CD4-positive, CD25-positive, alpha-beta regulatory T cell (primary cell): Measurements from ENCODE around the gene RABIF. TPM values are rescaled to one million over a fixed set of nuclear protein-coding genes. Genes with fewer than 3 reads are reported as not detected.
A peak's percentile ranks its signal among the peaks of the same experiment; 100 is the strongest.

Source experiments
- ATAC-seq, 2 donors: fragments of 150-1000 bp; cut with Tn5 transposase; one replicate each; pipeline ENCODE4 v1.10.0; 2021; ENCODE audit warnings: low read depth in 2 of 2, moderate number of reproducible peaks in 2 of 2, moderate library complexity in 1 of 2
- DNase-seq, 3 donors: peaks; one replicate each; pipeline versions ENCODE4 v3.0.0 to v3.0.0-alpha.2; 2012 to 2022; ENCODE audit warnings: mixed read lengths in 1 of 3
- H3K27ac ChIP-seq: one replicate; pipeline ENCODE4 v1.7.0; 2013; ENCODE audit warnings: mild to moderate bottlenecking, low read length; ENCODE audit not compliant: insufficient read depth, poor library complexity, severe bottlenecking
- H3K27me3 ChIP-seq: one replicate; pipeline ENCODE4 v1.7.0; 2013; ENCODE audit warnings: low read length; ENCODE audit not compliant: control insufficient read depth, insufficient read depth
- H3K36me3 ChIP-seq: one replicate; pipeline ENCODE4 v1.7.0; 2013; ENCODE audit warnings: mild to moderate bottlenecking, low read length, moderate library complexity; ENCODE audit not compliant: control insufficient read depth, insufficient read depth
- H3K4me1 ChIP-seq: 2 replicates; pipeline ENCODE4 v1.7.0; 2013; ENCODE audit warnings: mild to moderate bottlenecking, low read length; ENCODE audit not compliant: insufficient read depth, control insufficient read depth, poor library complexity, severe bottlenecking
- H3K4me3 ChIP-seq: one replicate; pipeline ENCODE4 v1.7.0; 2013; ENCODE audit warnings: low read depth, mild to moderate bottlenecking, low read length, moderate library complexity
- H3K9me3 ChIP-seq, 2 experiments: 1 replicate in 1 of 2; 2 replicates in 1 of 2; pipeline ENCODE4 v1.7.0; 2013; ENCODE audit warnings: low read length in 2 of 2, mild to moderate bottlenecking in 1 of 2, moderate library complexity in 1 of 2; ENCODE audit not compliant: control insufficient read depth in 2 of 2
- H3K27ac Mint-ChIP-seq, 3 donors: one replicate each; pipeline ENCODE4 v1.8.0; 2020 to 2022; ENCODE audit warnings: mild to moderate bottlenecking in 3 of 3, mixed read lengths in 3 of 3, moderate library complexity in 2 of 3
- H3K27me3 Mint-ChIP-seq: one replicate; pipeline ENCODE4 v1.8.0; 2022; ENCODE audit warnings: mild to moderate bottlenecking, mixed read lengths
- H3K36me3 Mint-ChIP-seq: one replicate; pipeline ENCODE4 v1.8.0; 2020; ENCODE audit warnings: mixed read lengths
- H3K4me1 Mint-ChIP-seq, 4 donors: one replicate each; pipeline ENCODE4 v1.8.0; 2020 to 2022; ENCODE audit warnings: mixed read lengths in 4 of 4, mild to moderate bottlenecking in 1 of 4
- H3K4me3 Mint-ChIP-seq, 4 donors: one replicate each; pipeline ENCODE4 v1.8.0; 2020 to 2022; ENCODE audit warnings: mild to moderate bottlenecking in 4 of 4, mixed read lengths in 4 of 4, moderate library complexity in 3 of 4
- H3K9me3 Mint-ChIP-seq, 7 donors: one replicate each; pipeline ENCODE4 v1.8.0; 2020 to 2022; ENCODE audit warnings: mixed read lengths in 7 of 7, mild to moderate bottlenecking in 3 of 7, moderate library complexity in 2 of 7
- polyA plus RNA-seq, 4 donors: library from polyadenylated mRNA; unstranded; fragments of 300-500 nt; fragmentation: Illumina TruSeq; gene quantifications; one replicate each; pipeline ENCODE4 v1.2.3, GENCODE V29; 2021
- total RNA-seq: library from RNA; stranded (reverse); gene quantifications from one replicate; pipeline ENCODE4 v1.2.3, GENCODE V29; 2022

RABIF gene
- total and polyA plus RNA-seq, 5 donors from 2014 or later: 13.0 to 30.7 (median 26.8) TPM

- Mint-ChIP-seq H3K4me3 (no peak overlapping the region), H3K36me3 (peaks cover 28% of the 10 kb centered on the region), H3K9me3 (no peaks in the 10 kb centered on the region), H3K4me1 (peaks cover 0 to 4% (median 0%) of the 10 kb centered on the region in 4 donors), H3K27ac (no peak overlapping the region), H3K27me3 (no peaks in the 10 kb centered on the region)
- Histone ChIP-seq H3K4me1 (no peaks in the 10 kb centered on the region), H3K9me3 (no peaks in the 10 kb centered on the region), H3K27ac (no peak overlapping the region), H3K27me3 (no peaks in the 10 kb centered on the region), H3K4me3 (no peak overlapping the region), H3K36me3 (peaks cover 32% of the 10 kb centered on the region)
- ATAC-seq: no peak
- DNase-seq: no peak
These were observed 12.6 kb upstream of the RABIF start for GRCh38 chr1:202901555-202901954.

GRCh38 chr1:202892501-202892900, 3.6 kb upstream of the RABIF start:
- no peak overlapping the region for H3K27ac ChIP-seq
- Mint-ChIP-seq H3K27ac (no peak overlapping the region), H3K27me3 (no peaks in the 10 kb centered on the region), H3K4me1 (peaks cover 0 to 20% (median 16%) of the 10 kb centered on the region in 4 donors), H3K4me3 (no peak overlapping the region), H3K9me3 (no peaks in the 10 kb centered on the region), H3K36me3 (peaks cover 40% of the 10 kb centered on the region)
- H3K27me3 ChIP-seq: no peaks in the 10 kb centered on the region
- H3K4me3 ChIP-seq: no peak overlapping the region
- DNase-seq (no peak), ATAC-seq (no peak)
- H3K36me3 ChIP-seq: peaks cover 54% of the 10 kb centered on the region
- H3K9me3 ChIP-seq: no peaks in the 10 kb centered on the region
- peaks cover 14% of the 10 kb centered on the region for H3K4me1 ChIP-seq

- Mint-ChIP-seq H3K4me3 (no peak overlapping the region), H3K27ac (peak overlapping the region in 2 of 3 donors; percentile 32 to 91), H3K4me1 (peaks cover 0 to 29% (median 19%) of the 10 kb centered on the region in 4 donors), H3K27me3 (no peaks in the 10 kb centered on the region), H3K36me3 (peaks cover 31% of the 10 kb centered on the region), H3K9me3 (no peaks in the 10 kb centered on the region)
- peaks cover 37% of the 10 kb centered on the region for H3K36me3 ChIP-seq
- no peaks in the 10 kb centered on the region for H3K9me3 ChIP-seq
- no peak overlapping the region for H3K27ac ChIP-seq
- DNase-seq (no peak), ATAC-seq (no peak)
- no peaks in the 10 kb centered on the region for H3K27me3 ChIP-seq
- H3K4me3 ChIP-seq: no peak overlapping the region
- H3K4me1 ChIP-seq: peaks cover 23% of the 10 kb centered on the region
These were observed 1.4 kb upstream of the RABIF start for GRCh38 chr1:202890392-202890791.

- H3K4me3 Mint-ChIP-seq: peak overlapping the region; percentile 53 to 97 (median 90)
- ATAC-seq (no peak), DNase-seq (no peak)
- peak overlapping the region; percentile 88 for H3K4me3 ChIP-seq
- peaks cover 5 to 45% (median 27%) of the 10 kb centered on the region in 4 donors for H3K4me1 Mint-ChIP-seq
- peak overlapping the region; percentile 56 to 91 (median 75) for H3K27ac Mint-ChIP-seq
- H3K4me1 ChIP-seq: peaks cover 27% of the 10 kb centered on the region
- H3K27me3 ChIP-seq: no peaks in the 10 kb centered on the region
- H3K36me3 Mint-ChIP-seq: peaks cover 14% of the 10 kb centered on the region
- peaks cover 21% of the 10 kb centered on the region for H3K36me3 ChIP-seq
- H3K9me3 Mint-ChIP-seq: no peaks in the 10 kb centered on the region
- peak overlapping the region; percentile 91 for H3K27ac ChIP-seq
- no peaks in the 10 kb centered on the region for H3K27me3 Mint-ChIP-seq
- H3K9me3 ChIP-seq: no peaks in the 10 kb centered on the region
These were observed 773 bp downstream of the RABIF start for GRCh38 chr1:202888221-202888530.

- DNase-seq: no peak
- peaks cover 20 to 33% (median 23%) of the 10 kb centered on the region in 4 donors for H3K4me1 Mint-ChIP-seq
- no peaks in the 10 kb centered on the region for H3K9me3 ChIP-seq
- H3K27me3 Mint-ChIP-seq: no peaks in the 10 kb centered on the region
- peaks cover 42% of the 10 kb centered on the region for H3K36me3 ChIP-seq
- peaks cover 25% of the 10 kb centered on the region for H3K36me3 Mint-ChIP-seq
- H3K27ac ChIP-seq: no peak overlapping the region
- H3K9me3 Mint-ChIP-seq: no peaks in the 10 kb centered on the region
- peaks cover 8% of the 10 kb centered on the region for H3K4me1 ChIP-seq
- H3K27me3 ChIP-seq: no peaks in the 10 kb centered on the region
- H3K4me3 Mint-ChIP-seq: peak overlapping the region in 1 of 4 donors; percentile 22
- H3K4me3 ChIP-seq: no peak overlapping the region
- H3K27ac Mint-ChIP-seq: no peak overlapping the region
- no peak for ATAC-seq
These were observed 7.9 kb downstream of the RABIF start for GRCh38 chr1:202880961-202881460.

- Mint-ChIP-seq H3K4me3 (peak overlapping the region in 1 of 4 donors; percentile 22), H3K36me3 (peaks cover 25% of the 10 kb centered on the region), H3K4me1 (peaks cover 16 to 26% (median 21%) of the 10 kb centered on the region in 4 donors), H3K27ac (no peak overlapping the region), H3K9me3 (no peaks in the 10 kb centered on the region), H3K27me3 (no peaks in the 10 kb centered on the region)
- no peak overlapping the region for H3K27ac ChIP-seq
- no peak overlapping the region for H3K4me3 ChIP-seq
- peaks cover 42% of the 10 kb centered on the region for H3K36me3 ChIP-seq
- DNase-seq: no peak
- H3K27me3 ChIP-seq: no peaks in the 10 kb centered on the region
- no peaks in the 10 kb centered on the region for H3K9me3 ChIP-seq
- peaks cover 1% of the 10 kb centered on the region for H3K4me1 ChIP-seq
- no peak for ATAC-seq
These were observed 8.9 kb downstream of the RABIF start for GRCh38 chr1:202880062-202880461.

GRCh38 chr1:202879128-202879527, 9.8 kb downstream of the RABIF start:
- H3K4me1 ChIP-seq: no peaks in the 10 kb centered on the region
- Mint-ChIP-seq H3K4me3 (no peak overlapping the region), H3K9me3 (no peaks in the 10 kb centered on the region), H3K27ac (peak overlapping the region in 1 of 3 donors; percentile 72), H3K36me3 (peaks cover 25% of the 10 kb centered on the region), H3K4me1 (peaks cover 13 to 22% (median 20%) of the 10 kb centered on the region in 4 donors), H3K27me3 (no peaks in the 10 kb centered on the region)
- H3K27me3 ChIP-seq: no peaks in the 10 kb centered on the region
- no peak overlapping the region for H3K4me3 ChIP-seq
- H3K36me3 ChIP-seq: peaks cover 42% of the 10 kb centered on the region
- H3K27ac ChIP-seq: no peak overlapping the region
- no peak for ATAC-seq
- H3K9me3 ChIP-seq: no peaks in the 10 kb centered on the region
- no peak for DNase-seq

- H3K27ac ChIP-seq: no peak overlapping the region
These were observed 15.9 kb downstream of the RABIF start for GRCh38 chr1:202873026-202873425.

More at GRCh38 chr1:202873026-202873425, 15.9 kb downstream of the RABIF start:
- H3K36me3 ChIP-seq: peaks cover 3% of the 10 kb centered on the region
- Mint-ChIP-seq H3K27me3 (no peaks in the 10 kb centered on the region), H3K4me1 (no peaks in the 10 kb centered on the region), H3K36me3 (peaks cover 5% of the 10 kb centered on the region), H3K9me3 (no peaks in the 10 kb centered on the region), H3K4me3 (no peak overlapping the region), H3K27ac (no peak overlapping the region)
- H3K9me3 ChIP-seq: no peaks in the 10 kb centered on the region
- DNase-seq (no peak), ATAC-seq (no peak)
- H3K27me3 ChIP-seq: no peaks in the 10 kb centered on the region
- no peak overlapping the region for H3K4me3 ChIP-seq
- H3K4me1 ChIP-seq: no peaks in the 10 kb centered on the region
